Heart left ventricle (tissue), 16 donors: ENCODE measurements around the gene MAST4. TPM values are rescaled to one million over a fixed set of nuclear protein-coding genes. Genes with fewer than 3 reads are reported as not detected.

Source experiments
- ATAC-seq, 4 donors: fragments of 200-7000 bp; cut with Tn5 transposase; one replicate each; pipeline ENCODE4 v1.9.1; 2020 to 2022; ENCODE audit warnings: moderate library complexity in 4 of 4, mild to moderate bottlenecking in 3 of 4, moderate number of reproducible peaks in 1 of 4
- DNase-seq, 5 donors: peaks; one replicate each; pipeline ENCODE4 v3.0.0-alpha.2; 2020
- H3K27ac ChIP-seq, 12 donors: fragments of 200-600 bp; sonication (generic) in 4 of 12; one replicate each; pipeline versions ENCODE4 v1.5.0 to v1.8.0; 2016 to 2022; ENCODE audit warnings: mild to moderate bottlenecking in 2 of 12
- H3K27me3 ChIP-seq, 9 donors: fragments of 200-600 bp; sonication (generic) in 2 of 9; one replicate each; pipeline versions ENCODE4 v1.5.1 to v1.8.0; 2016 to 2022; ENCODE audit warnings: mild to moderate bottlenecking in 3 of 9
- H3K36me3 ChIP-seq, 9 donors: fragments of 200-600 bp; sonication (generic) in 2 of 9; one replicate each; pipeline versions ENCODE4 v1.5.0 to v1.8.0; 2018 to 2022; ENCODE audit warnings: mild to moderate bottlenecking in 2 of 9
- H3K4me1 ChIP-seq, 12 donors: fragments of 200-600 bp; sonication (generic) in 4 of 12; one replicate each; pipeline versions ENCODE4 v1.5.0 to v1.8.0; 2016 to 2022; ENCODE audit warnings: mild to moderate bottlenecking in 3 of 12
- H3K4me3 ChIP-seq, 12 donors: fragments of 200-600 bp; sonication (generic) in 4 of 12; one replicate each; pipeline versions ENCODE4 v1.5.0 to v1.8.0; 2017 to 2022; ENCODE audit warnings: mild to moderate bottlenecking in 9 of 12, moderate library complexity in 4 of 12
- H3K9me3 ChIP-seq, 12 donors: fragments of 200-600 bp; sonication (generic) in 4 of 12; one replicate each; pipeline versions ENCODE4 v1.5.0 to v1.8.0; 2016 to 2022; ENCODE audit warnings: mild to moderate bottlenecking in 1 of 12
- POLR2A ChIP-seq, 2 donors: fragments of 450-650 bp; IDR thresholded peaks; one replicate each; pipeline ENCODE4 v1.6.1; 2017; ENCODE audit warnings: antibody characterized with exemption in 2 of 2, mild to moderate bottlenecking in 2 of 2, moderate library complexity in 2 of 2
- WGBS, 4 donors: extraction: QIAGEN DNeasy Blood & Tissue Kit in 2 of 4; methylation state at CpG; one replicate each; pipeline versions ENCODE4 v1.1.5 to v1.1.7; 2013 to 2018; 5-methylcytosine and 5-hydroxymethylcytosine counted together
- intact Hi-C, 10 donors: fragments of 100-400 bp; cut with DNase I; formaldehyde crosslinking; loops; one replicate each; pipeline versions ENCODE4 v1.11.1 to v1.14.2; 2022
- polyA plus RNA-seq, 2 donors: library from polyadenylated mRNA; stranded (reverse); fragments of 200-250 nt; gene quantifications; one replicate each; pipeline ENCODE4 v1.2.3, GENCODE V29; 2013
- total RNA-seq, 9 donors: library from RNA; depleted of rRNA in 2 of 9; stranded (reverse); fragments of >200 nt in 2 of 9; fragmentation: NEBNext Ultra II Directional in 3 of 9; extraction: Animal tissue kit (Norgen Biotek cat#: 25700) in 3 of 9; gene quantifications; one replicate each; pipeline versions ENCODE4 v1.1.0 to v1.2.4, GENCODE V29; 2016 to 2023
- TF ChIP-seq, protein P1 (sequence below), 12 donors: fragments of 200-600 bp; sonication (generic) in 4 of 12; IDR thresholded peaks; one replicate each; pipeline versions ENCODE4 v1.5.0 to v1.8.0; 2018 to 2022; ENCODE audit warnings: antibody characterized with exemption in 12 of 12, mild to moderate bottlenecking in 5 of 12
- donor health status: ischemic (EF 13 %, LVEDD 7.1; RV severe dilation, severe dysfunction).
- donor health status: healthy with polysubstance abuse.
- donor health status: DM: no; HTN: yes; CAD: no.
- donor health status: DM: no; HTN: no; CAD: no.
- donor health status: ischemic (EF 25% LVEDD 6.9; RV normal size, moderate dysfunction).
- donor health status: ischemic (EF 25% LVEDD 5.7; RV mildly dilated, moderate dysfunction).
- donor health status: healthy.
- donor health status: DM: yes; HTN: yes; CAD: no.
- donor health status: ischemic (EF 35%, LVEDD 5.7; RV mildly dilated, moderate dysfunction).
- donor health status: nonischemic (EF 11% LVEDD 7.7; RV severe dilation, severe dysfunction).
- donor health status: DM: yes; HTN: yes; CAD: no.
- donor health status: PGD.
- donor health status: ischemic (EF 29% LVEDD 5.4; RV normal size, mild dysfunction).
- donor health status: nonischemic (EF 23%, LVEDD 6.1; RV moderate dilation, normal function).

The MAST4 gene
- total and polyA plus RNA-seq, 11 donors, result 26.8 to 96.2 (median 68.1) TPM

DNA sequence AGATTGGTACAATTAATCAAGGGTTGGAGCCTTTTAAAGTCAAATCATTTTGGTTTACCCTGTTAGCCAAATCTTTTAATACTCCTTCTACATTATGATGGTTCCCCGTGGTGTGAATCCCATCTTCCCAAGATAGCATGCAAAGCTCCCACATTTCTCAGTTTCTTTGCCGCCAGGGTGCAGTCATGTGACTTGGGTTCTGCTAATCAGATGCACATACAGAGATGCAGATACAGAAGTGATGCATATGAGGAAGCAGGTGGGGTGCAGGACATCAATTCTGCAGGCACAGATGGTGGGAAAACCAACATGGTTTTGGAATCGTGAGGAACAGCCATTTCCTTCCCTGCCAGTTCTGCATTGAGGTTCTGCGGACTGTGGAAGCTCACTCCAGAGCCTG lies 8.4 kb upstream of the MAST4 start:
- WGBS, 4 donors, result 85 to 91% (median 87%) methylated on average over 4 of the region's 4 CpGs
- H3K9me3 ChIP-seq, result no peaks in the 10 kb centered on the region
- DNase-seq (no peak), ATAC-seq (no peak)
- peaks cover 0 to 3% (median 0%) of the 10 kb centered on the region in 9 donors for H3K27me3 ChIP-seq
- no peak overlapping the region for H3K4me3 ChIP-seq
- intact Hi-C loops, result no loop called here
- H3K4me1 ChIP-seq, result no peaks in the 10 kb centered on the region
- no peaks in the 10 kb centered on the region for H3K36me3 ChIP-seq
- TF ChIP-seq, protein P1, sequence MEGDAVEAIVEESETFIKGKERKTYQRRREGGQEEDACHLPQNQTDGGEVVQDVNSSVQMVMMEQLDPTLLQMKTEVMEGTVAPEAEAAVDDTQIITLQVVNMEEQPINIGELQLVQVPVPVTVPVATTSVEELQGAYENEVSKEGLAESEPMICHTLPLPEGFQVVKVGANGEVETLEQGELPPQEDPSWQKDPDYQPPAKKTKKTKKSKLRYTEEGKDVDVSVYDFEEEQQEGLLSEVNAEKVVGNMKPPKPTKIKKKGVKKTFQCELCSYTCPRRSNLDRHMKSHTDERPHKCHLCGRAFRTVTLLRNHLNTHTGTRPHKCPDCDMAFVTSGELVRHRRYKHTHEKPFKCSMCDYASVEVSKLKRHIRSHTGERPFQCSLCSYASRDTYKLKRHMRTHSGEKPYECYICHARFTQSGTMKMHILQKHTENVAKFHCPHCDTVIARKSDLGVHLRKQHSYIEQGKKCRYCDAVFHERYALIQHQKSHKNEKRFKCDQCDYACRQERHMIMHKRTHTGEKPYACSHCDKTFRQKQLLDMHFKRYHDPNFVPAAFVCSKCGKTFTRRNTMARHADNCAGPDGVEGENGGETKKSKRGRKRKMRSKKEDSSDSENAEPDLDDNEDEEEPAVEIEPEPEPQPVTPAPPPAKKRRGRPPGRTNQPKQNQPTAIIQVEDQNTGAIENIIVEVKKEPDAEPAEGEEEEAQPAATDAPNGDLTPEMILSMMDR (IDR thresholded peaks at IDR 0.05), result no peak
- TF ChIP-seq POLR2A (IDR thresholded peaks at IDR 0.05), result no peak
- H3K27ac ChIP-seq, result no peak overlapping the region

DNA sequence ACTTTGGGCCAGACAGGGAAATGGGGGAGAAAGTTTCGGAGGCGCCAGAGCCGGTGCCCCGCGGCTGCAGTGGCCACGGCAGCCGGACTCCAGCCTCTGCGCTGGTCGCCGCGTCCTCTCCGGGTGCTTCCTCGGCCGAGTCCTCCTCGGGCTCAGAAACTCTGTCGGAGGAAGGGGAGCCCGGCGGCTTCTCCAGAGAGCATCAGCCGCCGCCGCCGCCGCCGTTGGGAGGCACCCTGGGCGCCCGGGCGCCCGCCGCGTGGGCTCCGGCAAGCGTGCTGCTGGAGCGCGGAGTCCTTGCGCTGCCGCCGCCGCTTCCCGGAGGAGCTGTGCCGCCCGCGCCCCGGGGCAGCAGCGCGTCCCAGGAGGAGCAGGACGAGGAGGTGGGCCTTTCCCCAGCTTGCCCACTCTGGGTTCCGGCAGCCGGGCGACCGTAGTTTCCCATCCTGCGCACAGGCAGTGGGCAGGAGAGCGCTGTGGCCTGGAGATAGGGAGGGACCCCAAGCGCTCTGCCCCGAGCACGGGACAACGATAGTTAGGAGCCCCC lies 516 bp downstream of the MAST4 start:
- Histone ChIP-seq H3K9me3 (no peaks in the 10 kb centered on the region), H3K4me1 (peaks cover 0 to 36% (median 12%) of the 10 kb centered on the region in 12 donors), H3K27ac (peak overlapping the region; percentile 41 to 88 (median 68)), H3K4me3 (peak overlapping the region; percentile 69 to 97 (median 82)), H3K27me3 (peaks cover 0 to 41% (median 0%) of the 10 kb centered on the region in 9 donors), H3K36me3 (no peaks in the 10 kb centered on the region)
- DNase-seq (peak in 3 of 5 donors; percentile 31 to 49 (median 33)), ATAC-seq (peak in 3 of 4 donors; percentile 1 to 39 (median 13))
- intact Hi-C loops, result loop anchor here in 8 of 10 donors (2.0 to 10.0 kb wide), 9 partner anchors 141 to 292 kb away; no protein-coding TSS in a partner anchor
- TF ChIP-seq POLR2A (IDR thresholded peaks at IDR 0.05), result no peak
- TF ChIP-seq, protein P1 (IDR thresholded peaks at IDR 0.05), result no peak
- WGBS, 4 donors, result 0 to 1% (median 1%) methylated on average over 30 to 56 of the region's 56 CpGs

DNA sequence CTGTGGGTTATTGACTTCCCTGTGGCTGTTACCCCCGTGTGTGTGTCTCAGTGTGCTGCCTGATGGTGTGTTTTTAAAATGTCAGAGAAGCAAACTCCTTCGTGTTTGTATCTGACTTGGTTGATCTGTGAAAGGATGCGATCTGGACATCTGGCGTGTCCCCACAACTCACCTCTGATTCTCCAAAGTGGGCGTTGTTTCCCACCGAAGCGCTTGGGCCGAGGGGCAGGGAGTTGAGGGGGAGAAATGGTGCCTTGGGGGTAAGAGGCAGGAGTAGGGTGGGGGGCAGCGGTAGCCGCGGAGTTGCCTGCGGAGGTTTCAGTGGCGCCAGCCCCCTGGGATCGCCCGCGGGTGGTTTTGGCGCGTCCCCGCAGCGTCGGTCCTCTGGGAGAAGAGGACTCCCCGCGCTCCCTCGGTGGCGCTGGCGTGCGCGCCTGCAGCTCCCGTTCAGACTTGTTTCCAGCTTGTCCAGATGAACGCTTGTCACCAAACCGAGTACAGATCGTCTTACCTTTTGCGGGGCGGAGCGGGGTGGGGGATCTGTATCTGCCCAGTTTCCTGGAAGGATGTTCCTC lies 1.1 kb downstream of the MAST4 start:
- Histone ChIP-seq H3K4me3 (peak overlapping the region; percentile 69 to 97 (median 82)), H3K27me3 (peaks cover 0 to 41% (median 0%) of the 10 kb centered on the region in 9 donors), H3K9me3 (no peaks in the 10 kb centered on the region), H3K36me3 (no peaks in the 10 kb centered on the region), H3K27ac (peak overlapping the region in 11 of 12 donors; percentile 41 to 88 (median 64)), H3K4me1 (peaks cover 0 to 36% (median 12%) of the 10 kb centered on the region in 12 donors)
- peak; percentile 40 to 62 (median 56) for ATAC-seq
- intact Hi-C loops, result loop anchor here in 8 of 10 donors (2.0 to 10.0 kb wide), 9 partner anchors 140 to 292 kb away; no protein-coding TSS in a partner anchor
- TF ChIP-seq, protein P1 (IDR thresholded peaks at IDR 0.05), result peak in 4 of 12 donors; percentile 8 to 31 (median 28)
- TF ChIP-seq POLR2A (IDR thresholded peaks at IDR 0.05), result no peak
- WGBS, 4 donors, result 0 to 1% (median 0%) methylated on average over 11 to 35 of the region's 35 CpGs
- DNase-seq, result peak; percentile 52 to 73 (median 66)

DNA sequence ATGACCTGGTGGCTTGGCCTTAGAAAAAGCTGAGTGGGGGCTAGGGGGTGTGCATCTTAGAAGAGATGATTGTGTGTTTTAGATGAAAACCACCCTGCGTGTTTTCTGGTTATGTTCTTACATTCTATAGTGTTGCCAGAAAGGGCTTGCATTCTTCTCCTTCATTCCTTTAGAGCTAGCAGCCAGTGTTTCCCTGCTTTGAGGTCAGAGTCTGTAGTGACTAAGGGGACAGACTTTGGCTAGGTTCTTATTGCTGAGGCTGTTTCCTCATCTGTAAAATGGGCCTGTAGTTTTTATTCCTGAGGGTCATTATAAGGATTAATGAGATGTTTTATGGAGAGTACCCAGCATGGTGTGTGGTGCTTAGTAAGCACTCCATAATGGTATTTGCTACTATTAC lies 6.4 kb downstream of the MAST4 start:
- no peaks in the 10 kb centered on the region for H3K9me3 ChIP-seq
- TF ChIP-seq, protein P1 (IDR thresholded peaks at IDR 0.05), result no peak
- no peak for TF ChIP-seq POLR2A (IDR thresholded peaks at IDR 0.05)
- intact Hi-C loops, result loop anchor here in 2 of 10 donors (10.0 kb wide), 1 partner anchor 142 kb away; no protein-coding TSS in a partner anchor

More for the DNA sequence above, 6.4 kb downstream of the MAST4 start:
- ATAC-seq (no peak), DNase-seq (no peak)
- H3K27me3 ChIP-seq, result peaks cover 0 to 13% (median 0%) of the 10 kb centered on the region in 9 donors
- no peaks in the 10 kb centered on the region for H3K36me3 ChIP-seq
- H3K4me1 ChIP-seq, result peaks cover 0 to 20% (median 3%) of the 10 kb centered on the region in 12 donors
- no peak overlapping the region for H3K27ac ChIP-seq
- no peak overlapping the region for H3K4me3 ChIP-seq
- WGBS, 4 donors, result 84 to 93% (median 90%) methylated on average over 1 of the region's 1 CpG
